ENCODE data around the gene VPS13D.
A peak's percentile ranks its signal among the peaks of the same experiment; 100 is the strongest.
"Not testable (repeated sequence)": the region's sequence is repeated elsewhere in the genome, so short reads cannot be mapped to it uniquely, and the experiment has no call there.

The VPS13D gene

DNA sequence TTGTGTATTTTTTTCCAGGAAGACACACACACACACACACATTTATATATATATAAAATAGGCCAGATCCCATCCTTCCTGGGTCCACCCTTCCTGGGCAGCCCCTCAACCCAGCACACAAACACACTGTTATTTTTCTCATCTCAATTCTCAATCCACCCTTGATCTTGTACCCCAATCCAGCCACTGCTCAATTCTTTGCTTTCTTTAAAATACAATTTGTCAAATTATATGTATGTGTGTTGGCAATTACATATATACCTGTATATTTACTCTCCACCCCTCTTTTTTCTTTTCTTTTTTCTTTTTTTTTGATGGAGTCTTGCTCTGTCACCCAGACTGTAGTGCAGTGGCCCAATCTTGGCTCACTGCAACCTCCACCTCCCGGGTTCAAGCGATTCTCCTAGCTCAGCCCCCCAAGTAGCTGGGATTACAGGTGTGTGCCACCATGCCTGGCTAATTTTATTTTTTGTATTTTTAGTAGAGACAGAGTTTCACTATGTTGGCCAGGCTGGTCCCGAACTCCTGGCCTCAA, 299.9 kb downstream of the VPS13D start:
- DNase-seq, result no peak
- Mint-ChIP-seq H3K4me3 (no peak overlapping the region), H3K27ac (peak overlapping the region; percentile 55)

DNA sequence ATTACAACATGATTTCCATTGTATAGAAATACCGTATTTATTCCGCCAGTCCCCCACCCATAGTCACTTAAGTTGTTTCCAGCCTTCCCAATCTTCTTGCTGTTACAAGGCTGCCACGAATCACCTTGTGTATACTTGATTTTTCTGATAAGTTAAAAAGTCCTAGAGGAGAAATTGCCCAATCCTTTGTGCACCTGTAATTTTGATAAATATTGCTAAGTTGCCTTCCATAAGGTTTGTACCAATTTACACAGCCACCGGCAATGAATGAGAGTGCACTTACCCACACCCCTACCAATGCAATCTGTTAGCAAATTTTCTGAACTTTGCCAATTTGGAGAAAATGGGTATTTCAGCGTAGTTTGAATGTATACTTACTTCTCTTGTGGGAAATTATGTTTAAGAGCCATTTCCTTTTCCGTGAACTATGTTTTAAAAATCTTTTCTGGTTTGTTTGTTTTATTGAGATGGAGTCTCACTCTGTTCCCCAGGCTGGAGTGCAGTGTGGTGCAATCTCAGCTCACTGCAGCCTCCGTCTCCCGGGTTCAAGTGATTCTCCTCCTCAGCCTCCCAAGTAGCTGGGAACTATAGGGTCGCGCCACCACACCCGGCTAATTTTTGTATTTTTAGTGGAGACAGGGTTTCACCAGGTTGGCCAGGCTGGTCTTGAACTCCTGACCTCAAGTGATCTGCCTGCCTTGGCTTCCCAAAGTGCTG, 300.8 kb downstream of the VPS13D start:
- H3K36me3 Mint-ChIP-seq (ENCODE audit: low read depth), result peaks cover 5% of the 10 kb centered on the region
- peak; percentile 8 for DNase-seq
- peaks cover 5% of the 10 kb centered on the region for H3K9me3 Mint-ChIP-seq
- no peaks in the 10 kb centered on the region for H3K27me3 Mint-ChIP-seq
- no peak overlapping the region for H3K27ac Mint-ChIP-seq
- peaks cover 10% of the 10 kb centered on the region for H3K4me1 Mint-ChIP-seq (ENCODE audit: low read depth)
- H3K4me3 Mint-ChIP-seq, result no peak overlapping the region

More for the DNA sequence above, 299.9 kb downstream of the VPS13D start:
- Mint-ChIP-seq H3K4me1 (ENCODE audit: low read depth) (peaks cover 16% of the 10 kb centered on the region), H3K9me3 (no peaks in the 10 kb centered on the region), H3K27me3 (no peaks in the 10 kb centered on the region), H3K36me3 (ENCODE audit: low read depth) (no peaks in the 10 kb centered on the region)

GRCh38 chr1:12531179-12531499, 301.3 kb downstream of the VPS13D start:
- Mint-ChIP-seq H3K27ac (no peak overlapping the region), H3K4me1 (ENCODE audit: low read depth) (peaks cover 10% of the 10 kb centered on the region), H3K9me3 (peaks cover 7% of the 10 kb centered on the region), H3K36me3 (ENCODE audit: low read depth) (peaks cover 8% of the 10 kb centered on the region), H3K4me3 (no peak overlapping the region), H3K27me3 (no peaks in the 10 kb centered on the region)
- DNase-seq, result no peak

DNA sequence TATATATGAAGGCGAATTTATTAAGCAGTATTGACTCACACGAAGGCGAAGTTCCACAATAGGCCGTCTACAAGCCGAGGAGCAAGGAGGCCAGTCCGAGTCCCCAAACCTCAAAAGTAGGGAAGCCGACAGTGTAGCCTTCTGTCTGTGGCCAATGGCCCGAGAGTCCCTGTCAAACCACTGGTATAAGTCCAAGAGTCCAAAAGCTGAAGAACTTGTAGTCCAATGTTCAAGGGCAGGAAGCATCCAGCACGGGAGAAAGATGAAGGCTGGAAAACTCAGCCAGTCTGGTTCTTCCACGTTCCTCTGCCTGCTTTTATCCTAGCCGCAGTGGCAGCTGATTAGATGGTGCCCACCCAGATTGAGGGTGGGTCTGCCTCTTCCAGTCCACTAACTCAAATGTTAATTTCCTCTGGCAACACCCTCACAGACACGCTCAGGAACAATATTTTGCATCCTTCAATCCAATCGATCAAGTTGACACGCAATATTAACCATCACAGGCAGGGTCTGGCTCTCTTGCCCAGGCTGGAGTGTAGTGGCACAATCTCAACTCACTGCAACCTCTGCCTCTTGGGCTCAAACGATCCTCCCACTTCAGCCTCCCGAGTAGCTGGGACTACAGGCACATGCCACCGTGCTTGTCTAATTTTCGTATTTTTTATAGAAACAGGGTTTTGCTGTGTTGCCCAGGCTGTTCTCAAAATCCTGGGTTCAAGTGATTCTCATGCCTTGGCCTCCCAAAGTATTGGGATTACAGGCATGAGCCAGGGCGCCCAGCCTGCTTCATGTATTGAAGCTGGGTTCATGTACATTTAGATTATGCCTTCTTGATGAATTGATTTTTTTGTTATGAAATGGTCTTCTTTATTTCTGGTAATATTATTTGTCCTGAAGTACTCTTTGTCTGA, 302.8 kb downstream of the VPS13D start:
- peak; percentile 8 for DNase-seq
- peaks cover 17% of the 10 kb centered on the region for H3K9me3 Mint-ChIP-seq
- peaks cover 15% of the 10 kb centered on the region for H3K4me1 Mint-ChIP-seq (ENCODE audit: low read depth)
- H3K27me3 Mint-ChIP-seq, result no peaks in the 10 kb centered on the region
- H3K4me3 Mint-ChIP-seq, result no peak overlapping the region
- H3K27ac Mint-ChIP-seq, result no peak overlapping the region
- peaks cover 20% of the 10 kb centered on the region for H3K36me3 Mint-ChIP-seq (ENCODE audit: low read depth)

DNA sequence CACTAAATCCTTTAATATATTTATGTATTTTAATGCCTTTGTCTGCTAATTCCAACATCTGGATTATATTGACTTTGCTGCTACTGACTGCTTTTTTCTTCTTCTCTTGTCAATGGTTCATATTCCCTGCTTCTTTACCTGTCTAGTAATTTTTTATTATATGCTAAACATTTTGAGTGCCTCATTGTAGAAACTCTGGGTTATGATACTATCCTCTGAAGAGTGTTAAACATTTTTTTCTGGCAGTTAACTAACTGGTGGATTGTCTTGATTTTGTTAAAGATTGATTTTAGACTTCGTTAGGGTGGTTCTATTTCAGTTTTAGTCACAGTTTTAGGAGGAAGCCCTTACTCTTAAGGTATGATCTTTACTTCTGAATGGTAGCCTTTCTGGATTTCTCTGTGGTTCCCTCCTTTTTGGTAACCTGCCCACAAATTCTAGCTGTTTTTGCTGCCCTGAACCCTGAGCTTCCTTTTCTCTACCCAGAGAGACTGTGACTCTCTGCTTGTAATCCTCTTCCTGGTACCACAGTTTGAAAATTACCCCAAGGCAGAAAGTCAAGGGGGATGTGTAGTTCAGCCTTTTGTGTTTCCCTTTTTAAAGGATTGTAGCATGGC, 306.3 kb downstream of the VPS13D start:
- Mint-ChIP-seq H3K4me3 (no peak overlapping the region), H3K27ac (peak overlapping the region; percentile 24), H3K27me3 (no peaks in the 10 kb centered on the region), H3K36me3 (ENCODE audit: low read depth) (peaks cover 20% of the 10 kb centered on the region), H3K4me1 (ENCODE audit: low read depth) (peaks cover 8% of the 10 kb centered on the region), H3K9me3 (peaks cover 17% of the 10 kb centered on the region)
- no peak for DNase-seq

DNA sequence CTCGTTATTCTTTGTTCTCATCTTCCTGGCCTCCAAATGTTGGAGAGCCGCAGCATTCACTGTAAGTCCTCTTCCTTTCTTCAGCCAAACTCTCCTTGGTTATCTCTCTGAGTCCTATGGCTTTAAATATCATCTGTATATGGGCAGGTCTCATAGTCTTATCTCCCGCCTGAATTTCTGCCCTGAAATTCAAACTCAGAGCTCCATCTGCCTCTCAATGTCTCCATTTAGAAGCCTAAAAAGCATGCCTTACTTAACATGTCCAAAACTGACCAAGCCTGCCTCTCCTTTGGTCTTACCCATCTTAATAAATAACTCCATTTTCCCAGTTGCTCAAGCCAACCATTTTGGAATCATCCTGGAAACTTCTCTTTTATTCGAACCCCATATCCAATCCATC, 307.5 kb downstream of the VPS13D start:
- peaks cover 8% of the 10 kb centered on the region for H3K4me1 Mint-ChIP-seq (ENCODE audit: low read depth)
- H3K27ac Mint-ChIP-seq, result no peak overlapping the region
- no peaks in the 10 kb centered on the region for H3K27me3 Mint-ChIP-seq
- H3K9me3 Mint-ChIP-seq, result peaks cover 17% of the 10 kb centered on the region
- no peak overlapping the region for H3K4me3 Mint-ChIP-seq
- DNase-seq, result no peak
- H3K36me3 Mint-ChIP-seq (ENCODE audit: low read depth), result peaks cover 20% of the 10 kb centered on the region

- H3K27ac Mint-ChIP-seq, result no peak overlapping the region
- H3K4me1 Mint-ChIP-seq (ENCODE audit: low read depth), result peaks cover 8% of the 10 kb centered on the region
- no peaks in the 10 kb centered on the region for H3K27me3 Mint-ChIP-seq
- H3K4me3 Mint-ChIP-seq, result no peak overlapping the region
- H3K9me3 Mint-ChIP-seq, result peaks cover 17% of the 10 kb centered on the region
- peaks cover 20% of the 10 kb centered on the region for H3K36me3 Mint-ChIP-seq (ENCODE audit: low read depth)
- no peak for DNase-seq
Observed at GRCh38 chr1:12537906-12538461, 308.2 kb downstream of the VPS13D start.

- Mint-ChIP-seq H3K9me3 (peaks cover 17% of the 10 kb centered on the region), H3K36me3 (ENCODE audit: low read depth) (peaks cover 20% of the 10 kb centered on the region)
- not testable (repeated sequence) for H3K27ac Mint-ChIP-seq; DNase-seq; H3K4me3 Mint-ChIP-seq; H3K27me3 Mint-ChIP-seq; H3K4me1 Mint-ChIP-seq (ENCODE audit: low read depth)
Observed at GRCh38 chr1:12538536-12538935, 308.7 kb downstream of the VPS13D start.

- Mint-ChIP-seq H3K4me3 (no peak overlapping the region), H3K36me3 (ENCODE audit: low read depth) (peaks cover 20% of the 10 kb centered on the region), H3K27me3 (no peaks in the 10 kb centered on the region), H3K4me1 (ENCODE audit: low read depth) (peaks cover 5% of the 10 kb centered on the region), H3K27ac (no peak overlapping the region), H3K9me3 (peaks cover 17% of the 10 kb centered on the region)
- DNase-seq, result no peak
Observed at GRCh38 chr1:12539320-12539704, 309.5 kb downstream of the VPS13D start.

DNA sequence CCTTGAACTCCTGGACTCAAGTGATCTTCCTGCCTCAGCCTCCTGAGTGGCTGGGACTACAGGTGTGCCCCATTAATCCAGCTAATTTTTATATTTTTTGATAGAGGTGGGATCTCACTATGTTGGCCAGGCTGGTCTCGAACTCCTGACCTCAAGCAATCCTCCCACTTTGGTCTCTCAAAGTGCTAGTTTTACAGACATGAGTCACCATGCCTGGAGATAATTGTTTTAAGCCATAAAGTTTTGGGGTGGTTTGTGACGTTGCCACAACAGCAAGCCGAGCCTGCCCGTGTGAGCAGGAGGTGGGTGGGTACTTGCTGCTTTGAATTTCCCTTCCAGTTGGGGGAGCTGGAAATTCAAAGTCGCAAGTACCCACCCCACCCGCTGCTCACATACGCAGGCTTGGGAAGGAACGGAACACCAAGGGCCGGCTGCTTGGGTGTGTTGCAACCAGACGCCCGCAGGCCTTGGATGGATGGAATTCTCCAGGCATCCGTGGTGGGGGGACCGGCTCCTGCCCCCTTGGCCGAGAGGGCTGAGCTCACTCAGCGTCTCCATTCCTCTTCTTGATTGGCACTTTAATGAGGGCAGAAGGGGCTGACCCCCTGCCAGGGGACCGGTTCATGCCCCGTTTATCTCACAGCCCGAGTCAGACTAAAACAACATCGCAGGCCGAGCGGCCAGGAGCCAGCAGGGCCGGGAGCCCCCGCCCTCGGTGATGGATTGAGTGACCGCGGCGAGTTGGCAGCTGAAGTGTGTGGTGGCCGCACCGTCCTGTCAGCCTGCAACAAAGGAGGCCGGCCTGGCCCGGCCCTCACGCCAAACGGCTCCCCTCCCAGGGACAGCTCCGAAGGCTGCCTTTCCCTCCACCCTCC, 310.1 kb downstream of the VPS13D start:
- peaks cover 8% of the 10 kb centered on the region for H3K4me1 Mint-ChIP-seq (ENCODE audit: low read depth)
- H3K27me3 Mint-ChIP-seq, result no peaks in the 10 kb centered on the region
- peaks cover 20% of the 10 kb centered on the region for H3K36me3 Mint-ChIP-seq (ENCODE audit: low read depth)
- H3K4me3 Mint-ChIP-seq, result no peak overlapping the region
- no peak for DNase-seq
- peaks cover 17% of the 10 kb centered on the region for H3K9me3 Mint-ChIP-seq
- no peak overlapping the region for H3K27ac Mint-ChIP-seq

DNA sequence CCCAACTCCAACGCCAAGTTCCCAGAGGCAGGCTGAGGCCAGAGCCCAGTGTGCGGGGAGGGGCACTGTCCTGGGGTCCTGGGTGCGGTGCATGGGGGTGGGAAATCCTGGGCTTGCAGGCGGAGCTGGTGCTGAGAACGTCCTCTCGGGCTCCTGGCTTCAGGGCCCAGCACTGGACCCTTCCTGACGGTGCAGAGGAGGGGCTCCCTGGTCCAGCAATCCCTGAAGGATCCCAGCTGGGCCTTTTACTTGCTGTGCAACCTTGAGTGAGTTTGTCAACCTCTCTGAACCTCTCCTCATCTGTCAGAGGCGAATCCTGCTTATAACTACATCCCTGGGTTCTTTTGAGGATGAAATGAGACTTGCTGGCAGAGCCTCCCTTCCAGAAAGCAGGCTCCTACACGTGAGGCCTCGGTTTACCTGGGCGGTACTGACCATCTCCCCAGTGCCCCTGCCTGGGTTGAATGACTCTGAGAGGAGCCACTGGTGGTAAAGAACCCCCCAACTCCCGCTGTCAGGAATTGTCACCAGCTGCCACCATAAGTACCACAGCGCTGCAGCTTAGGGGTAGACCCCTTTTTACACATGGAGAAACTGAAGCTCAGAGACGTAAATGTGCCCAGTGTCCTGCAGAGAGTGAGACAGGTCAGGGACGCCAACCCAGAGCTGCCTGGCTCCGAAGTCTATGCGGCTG, 310.9 kb downstream of the VPS13D start:
- H3K9me3 Mint-ChIP-seq, result peaks cover 12% of the 10 kb centered on the region
- DNase-seq, result no peak
- H3K4me1 Mint-ChIP-seq (ENCODE audit: low read depth), result peaks cover 10% of the 10 kb centered on the region
- no peaks in the 10 kb centered on the region for H3K27me3 Mint-ChIP-seq
- H3K4me3 Mint-ChIP-seq, result no peak overlapping the region
- no peak overlapping the region for H3K27ac Mint-ChIP-seq
- peaks cover 15% of the 10 kb centered on the region for H3K36me3 Mint-ChIP-seq (ENCODE audit: low read depth)

GRCh38 chr1:12541274-12542137, 311.7 kb downstream of the VPS13D start:
- Mint-ChIP-seq H3K27me3 (no peaks in the 10 kb centered on the region), H3K9me3 (peaks cover 6% of the 10 kb centered on the region), H3K4me3 (no peak overlapping the region), H3K36me3 (ENCODE audit: low read depth) (peaks cover 8% of the 10 kb centered on the region), H3K4me1 (ENCODE audit: low read depth) (peaks cover 7% of the 10 kb centered on the region), H3K27ac (no peak overlapping the region)
- no peak for DNase-seq

GRCh38 chr1:12542138-12542465, 312.3 kb downstream of the VPS13D start:
- Mint-ChIP-seq H3K27ac (no peak overlapping the region), H3K27me3 (no peaks in the 10 kb centered on the region), H3K4me3 (no peak overlapping the region), H3K9me3 (peaks cover 3% of the 10 kb centered on the region), H3K4me1 (ENCODE audit: low read depth) (peaks cover 5% of the 10 kb centered on the region), H3K36me3 (ENCODE audit: low read depth) (peaks cover 6% of the 10 kb centered on the region)
- no peak for DNase-seq
